Erythroblast (primary cell): ENCODE measurements around the gene SPATA18.

Experiments
- GATA1 ChIP-seq: IDR thresholded peaks from 2 replicates; pipeline ENCODE4 v1.6.1; 2011; ENCODE audit warnings: low read depth, mild to moderate bottlenecking, control low read depth, low read length, moderate library complexity
- POLR2A ChIP-seq: IDR thresholded peaks from 2 replicates; pipeline ENCODE4 v1.6.1; 2011; ENCODE audit warnings: mild to moderate bottlenecking, low read length

DNA sequence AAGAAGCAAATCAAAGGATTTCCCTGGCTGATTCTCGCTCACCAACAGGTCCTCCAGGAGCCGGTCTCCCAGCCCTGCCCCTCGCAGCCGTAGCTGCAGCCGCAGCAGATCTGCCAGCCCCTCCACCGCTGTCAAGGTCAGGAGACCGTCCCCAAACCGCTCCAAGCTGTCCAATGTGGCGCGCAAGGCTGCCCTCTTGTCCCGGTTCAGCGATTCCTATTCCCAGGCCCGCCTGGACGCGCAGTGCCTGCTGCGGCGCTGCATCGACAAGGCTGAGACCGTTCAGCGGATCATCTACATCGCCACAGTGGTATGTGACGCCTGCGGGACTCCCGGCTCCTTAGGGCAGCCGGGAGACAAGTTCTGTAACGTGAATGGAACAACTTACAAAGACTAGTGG, 25.6 kb downstream of the SPATA18 start:
- no peak for TF ChIP-seq POLR2A
- TF ChIP-seq GATA1: no peak
